HG02884 (cell line): ENCODE measurements around the gene CNNM3.
"Not testable (repeated sequence)": the region's sequence is repeated elsewhere in the genome, so short reads cannot be mapped to it uniquely, and the experiment has no call there.

Experiments
- ATAC-seq: cut with Tn5 transposase; IDR thresholded peaks from one replicate; pipeline ENCODE4 v1.9.1; 2021; ENCODE audit warnings: mild to moderate bottlenecking, moderate library complexity; ENCODE audit not compliant: unreplicated experiment

CNNM3 gene

DNA sequence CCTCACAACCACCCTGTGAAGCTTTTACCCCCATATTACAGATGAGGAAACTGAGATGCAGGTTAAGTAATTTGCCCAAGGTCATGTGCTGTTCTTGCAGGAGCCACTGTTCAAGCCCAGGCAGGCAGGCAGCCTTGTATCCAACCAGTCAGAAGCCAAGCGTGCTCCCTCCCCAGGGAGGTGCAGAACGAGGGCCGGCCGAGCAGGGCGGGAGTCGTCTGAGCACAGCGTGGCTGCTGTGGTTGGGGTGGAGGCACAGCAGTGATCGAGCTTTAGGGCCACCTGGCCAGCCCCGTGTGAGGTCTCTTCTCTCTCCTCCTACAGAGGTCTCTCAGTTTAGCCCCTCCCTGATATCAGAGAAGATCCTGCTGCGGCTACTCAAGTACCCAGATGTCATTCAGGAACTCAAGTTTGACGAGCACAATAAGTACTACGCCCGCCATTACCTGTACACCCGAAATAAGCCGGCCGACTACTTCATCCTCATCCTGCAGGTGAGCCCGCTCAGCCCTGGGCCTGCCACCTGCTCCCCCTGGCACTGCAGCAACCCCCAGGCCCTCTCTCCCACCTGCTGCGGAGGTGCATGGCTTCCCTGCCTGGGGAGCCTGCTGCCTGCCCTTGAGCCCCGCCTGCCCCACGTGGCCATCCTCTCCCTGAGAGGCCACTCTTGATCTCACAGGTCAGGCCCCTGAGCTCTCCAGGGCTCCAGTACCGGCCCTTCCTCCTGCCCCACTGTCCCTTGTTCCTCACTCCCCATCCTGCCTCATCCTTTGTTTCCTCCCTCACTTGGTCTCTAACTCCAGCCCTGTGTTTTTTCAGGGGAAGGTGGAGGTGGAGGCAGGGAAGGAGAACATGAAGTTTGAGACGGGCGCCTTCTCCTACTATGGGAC, 17.1 kb upstream of the CNNM3 start:
- ATAC-seq = no peak

DNA sequence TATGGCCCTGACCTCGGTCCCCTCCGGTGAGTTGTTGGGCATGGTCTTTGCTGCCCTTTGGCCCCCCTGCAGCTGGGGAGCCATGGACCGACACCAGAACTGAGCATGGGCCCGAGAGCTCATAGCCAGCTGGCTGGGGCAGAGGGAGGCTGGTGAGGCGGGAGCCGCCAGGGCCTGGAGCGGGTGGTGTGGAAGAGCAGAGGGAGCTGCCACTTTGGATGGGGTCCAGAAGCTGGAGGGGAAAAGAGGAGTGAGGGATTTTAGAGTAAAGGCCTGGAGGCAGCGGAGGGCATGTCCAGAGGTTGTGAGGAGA, 16.5 kb upstream of the CNNM3 start:
- no peak for ATAC-seq

DNA sequence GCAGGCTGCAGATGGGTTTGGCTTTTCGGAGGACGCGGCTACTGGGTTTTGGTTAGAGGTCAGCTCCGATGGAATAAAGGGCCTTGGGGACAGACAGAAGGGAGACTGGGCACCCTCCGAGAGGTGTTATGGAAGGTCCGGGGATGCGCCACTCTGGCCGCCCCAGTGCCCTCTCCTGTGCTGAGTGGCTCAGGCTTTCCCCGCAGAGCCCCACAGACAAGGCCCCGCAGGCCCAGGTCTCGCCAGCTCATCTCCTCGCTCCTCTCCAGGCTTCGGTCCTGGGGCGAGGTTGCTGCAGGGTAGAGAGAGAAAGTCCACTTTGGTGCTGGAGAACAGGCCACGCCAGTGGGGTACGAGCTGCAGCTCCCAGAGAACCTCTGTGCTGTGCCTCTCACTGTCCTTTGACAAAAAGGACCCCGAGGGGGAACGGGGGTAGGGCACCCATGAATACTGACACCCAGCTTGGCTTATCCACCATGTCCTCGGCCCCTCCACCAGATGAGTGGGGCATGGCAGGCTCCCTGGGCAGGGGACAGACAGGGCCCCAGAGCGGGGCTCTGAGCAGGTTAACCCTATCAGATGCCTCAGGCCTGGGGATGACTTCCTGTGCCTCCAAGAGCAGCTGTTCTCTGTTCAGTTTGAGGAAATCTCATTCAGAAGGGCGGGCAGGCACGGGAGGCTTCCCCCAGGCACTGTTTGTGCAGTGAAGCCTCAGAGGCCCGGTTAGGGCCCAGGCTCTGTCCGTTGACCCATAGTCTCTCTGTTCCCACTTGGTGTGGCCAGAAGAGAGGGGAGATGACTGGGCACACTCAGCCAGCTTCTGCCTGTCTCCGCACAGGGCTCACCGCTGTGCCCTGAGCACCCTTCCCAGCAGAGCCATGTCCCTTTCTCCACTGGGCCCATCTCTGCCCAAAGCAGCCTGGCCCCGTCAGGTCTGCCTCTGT, 15.7 kb upstream of the CNNM3 start:
- no peak for ATAC-seq

DNA sequence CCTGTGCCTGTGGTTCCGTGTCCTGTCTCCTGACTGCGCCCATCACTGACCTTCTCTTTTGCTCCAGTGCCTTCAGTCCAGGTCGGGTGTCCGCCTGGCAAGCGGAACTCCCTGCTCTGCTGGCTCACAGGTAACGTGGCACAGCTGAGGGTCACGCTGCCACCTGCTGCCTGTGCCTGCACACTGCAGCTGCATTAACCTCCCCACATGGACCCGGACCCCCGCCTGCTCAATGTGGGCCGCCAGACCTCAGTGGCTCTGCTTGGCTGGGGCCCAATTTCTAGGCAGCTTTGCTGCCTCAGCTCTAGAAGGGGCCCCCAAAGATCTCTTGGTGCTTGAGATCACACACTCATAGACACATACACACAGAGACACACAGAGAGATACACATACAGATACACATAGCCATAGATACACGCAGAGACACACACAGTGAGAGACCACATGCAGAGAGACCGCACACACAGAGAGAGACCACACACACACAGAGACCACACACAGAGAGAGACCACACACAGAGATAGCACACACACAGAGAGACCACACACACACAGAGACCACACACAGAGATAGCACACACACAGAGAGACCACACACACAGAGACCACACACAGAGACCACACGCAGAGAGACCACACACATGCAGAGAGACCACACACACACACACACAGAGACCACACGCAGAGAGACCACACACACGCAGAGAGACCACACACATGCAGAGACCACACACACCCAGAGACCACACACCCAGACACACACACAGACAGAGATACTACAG, 14.9 kb upstream of the CNNM3 start:
- ATAC-seq = peak; percentile 61

DNA sequence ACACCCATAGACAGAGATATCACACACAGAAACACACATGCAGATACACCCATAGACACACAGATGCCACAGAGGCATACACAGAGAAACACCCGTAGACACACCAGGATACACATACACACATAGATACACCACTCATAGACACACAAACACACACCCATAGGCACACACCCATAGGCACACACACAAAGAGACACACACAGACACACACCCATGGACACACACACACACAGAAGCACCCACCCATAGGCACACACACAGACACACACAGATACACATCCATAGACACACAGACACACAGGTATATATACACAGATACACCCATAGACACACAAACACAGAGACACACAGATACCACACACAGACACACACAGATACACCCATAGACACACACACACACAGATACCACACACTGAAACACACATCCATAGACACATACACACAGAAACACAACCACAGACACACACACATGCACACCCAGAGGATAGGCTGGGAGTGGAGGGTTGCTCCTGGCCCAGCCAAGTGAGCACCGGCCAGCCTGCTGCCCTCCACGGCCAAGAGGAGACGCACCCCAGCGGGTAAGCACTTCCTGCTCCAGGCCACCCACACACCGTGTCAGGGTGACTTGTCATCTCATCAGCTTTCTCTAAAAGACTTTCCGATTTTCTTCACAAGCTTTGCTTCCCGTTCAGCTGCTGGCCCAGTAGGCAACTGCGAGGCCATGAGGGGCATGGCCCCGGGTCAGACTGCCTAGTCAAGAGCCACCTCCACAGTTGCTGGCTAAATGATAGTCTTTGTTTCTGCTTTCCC, 14.1 kb upstream of the CNNM3 start:
- no peak for ATAC-seq

DNA sequence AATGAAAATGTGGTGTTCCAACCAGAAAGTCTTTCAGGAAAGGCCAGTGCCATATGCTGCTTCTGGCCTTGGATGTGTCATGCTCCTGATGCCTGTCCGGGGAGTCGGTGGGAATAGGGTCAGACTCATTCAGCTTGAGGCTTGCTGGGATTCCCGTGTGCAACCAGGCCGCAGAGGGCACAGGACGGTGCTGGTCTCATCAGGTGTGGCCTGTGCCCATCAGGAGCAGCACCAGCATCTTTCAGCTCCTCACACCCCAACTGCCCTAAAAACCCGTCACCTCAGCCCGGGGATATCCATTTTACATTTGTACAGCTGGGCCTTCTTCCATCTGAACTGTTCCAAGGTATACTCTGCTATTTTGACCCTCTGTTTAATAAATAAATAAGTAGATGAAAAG, 13.3 kb upstream of the CNNM3 start:
- ATAC-seq = no peak

DNA sequence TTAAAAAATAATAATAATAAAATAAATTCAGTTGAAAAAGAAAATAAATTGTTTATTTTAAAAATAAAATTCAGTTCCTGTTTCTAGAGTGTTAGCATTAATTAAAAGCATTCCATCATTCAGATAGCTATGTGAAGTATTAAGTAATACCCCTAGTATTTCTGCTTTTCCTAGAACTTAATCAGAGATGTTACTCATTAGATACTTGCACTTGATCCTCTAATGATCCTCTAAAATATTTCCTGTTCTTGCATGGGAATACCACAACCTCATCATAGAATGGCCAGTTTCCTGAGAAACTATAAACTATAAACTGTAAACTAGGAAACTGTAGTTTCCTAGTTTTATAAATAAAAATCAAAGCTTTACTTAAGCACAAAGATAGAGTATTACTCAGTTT, 11.1 kb upstream of the CNNM3 start:
- ATAC-seq = no peak

DNA sequence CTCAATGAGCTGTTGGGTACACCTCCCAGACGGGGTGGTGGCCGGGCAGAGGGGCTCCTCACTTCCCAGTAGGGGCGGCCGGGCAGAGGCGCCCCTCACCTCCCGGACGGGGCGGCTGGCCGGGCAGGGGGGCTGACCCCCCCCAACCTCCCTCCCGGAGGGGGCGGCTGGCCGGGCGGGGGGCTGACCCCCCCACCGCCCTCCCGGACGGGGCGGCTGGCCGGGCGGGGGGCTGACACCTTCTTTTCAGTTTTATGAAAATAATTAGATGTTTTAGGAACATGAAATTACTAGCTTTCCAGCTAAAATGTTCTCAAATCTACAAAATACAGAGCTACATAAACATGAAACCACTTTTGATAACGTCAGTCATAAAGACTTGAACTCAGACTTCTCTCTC, 10.1 kb upstream of the CNNM3 start:
- ATAC-seq = not testable (repeated sequence)

DNA sequence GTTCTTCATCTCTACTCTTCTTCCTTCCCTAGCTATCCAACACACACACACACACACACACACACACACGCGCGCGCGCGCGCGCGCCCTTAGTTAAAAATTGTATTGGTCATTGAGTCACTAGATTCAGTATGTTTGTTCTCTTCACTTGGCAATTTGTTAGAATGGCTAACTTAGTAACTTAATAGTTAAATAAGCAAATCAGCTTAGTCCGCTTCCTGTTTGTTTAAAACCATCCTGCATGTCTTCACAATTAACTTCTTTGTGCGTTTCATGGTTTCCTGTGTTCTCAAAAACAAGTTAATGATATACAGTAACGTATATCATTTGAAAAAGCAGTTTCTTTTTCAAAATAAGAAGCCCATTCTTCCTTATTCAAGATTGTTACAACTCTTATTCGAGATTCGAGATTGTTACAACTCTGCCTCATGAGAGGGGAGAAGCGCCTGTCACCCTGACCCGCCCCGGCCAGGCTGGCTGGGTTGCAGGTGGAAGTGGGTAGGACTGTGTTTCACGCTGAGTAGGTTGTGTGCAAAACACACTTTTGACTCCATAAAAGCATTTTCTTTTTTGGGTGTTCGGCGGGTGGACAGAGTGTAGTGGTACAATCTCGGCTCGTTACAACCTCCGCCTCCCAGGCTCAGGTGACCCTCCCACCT, 9.5 kb upstream of the CNNM3 start:
- ATAC-seq = no peak

DNA sequence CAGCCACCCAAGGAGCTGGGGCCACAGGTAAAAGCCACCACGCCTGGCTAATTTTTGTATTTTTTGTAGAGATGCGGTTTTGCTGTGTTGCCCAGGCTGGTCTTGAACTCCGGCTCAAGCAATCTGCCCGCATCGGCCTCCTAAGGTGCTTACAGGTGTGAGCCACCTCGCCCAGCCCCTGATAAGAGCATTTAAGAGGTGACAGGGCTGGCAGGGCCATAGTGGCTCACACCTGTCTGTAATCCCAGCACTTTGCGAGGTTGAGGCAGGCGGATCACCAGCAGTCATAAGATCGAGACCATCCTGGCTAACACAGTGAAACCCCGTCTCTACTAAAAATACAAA, 9.0 kb upstream of the CNNM3 start:
- no peak for ATAC-seq

DNA sequence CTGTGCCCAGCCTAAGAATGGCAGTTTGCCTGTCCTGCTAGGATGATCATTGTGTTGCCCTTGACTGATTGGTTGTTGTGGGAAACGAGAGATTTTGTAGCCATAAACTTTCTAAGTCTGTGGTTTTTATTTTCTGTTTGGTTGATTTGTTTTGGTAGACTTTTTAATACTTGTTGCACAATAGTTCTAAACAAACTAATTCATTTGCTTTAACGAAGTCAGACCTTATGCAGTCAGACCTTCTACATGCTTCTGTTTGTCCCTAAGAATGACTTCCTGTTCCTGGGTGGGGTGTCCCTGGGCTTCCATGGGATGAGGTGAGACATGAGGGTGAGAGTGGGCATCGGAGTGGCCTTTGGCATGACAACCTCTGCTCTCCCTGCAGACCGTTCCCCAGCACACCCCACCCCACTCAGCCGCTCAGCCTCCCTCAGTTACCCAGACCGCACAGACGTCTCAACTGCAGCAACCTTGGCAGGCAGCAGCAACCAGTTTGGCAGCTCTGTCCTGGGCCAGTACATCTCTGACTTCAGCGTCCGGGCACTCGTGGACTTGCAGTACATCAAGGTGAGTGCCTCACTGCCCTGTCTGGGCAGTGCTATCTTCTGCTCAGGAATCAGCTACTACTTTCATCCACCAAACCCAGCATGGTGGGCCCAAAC, 7.8 kb upstream of the CNNM3 start:
- ATAC-seq = no peak

DNA sequence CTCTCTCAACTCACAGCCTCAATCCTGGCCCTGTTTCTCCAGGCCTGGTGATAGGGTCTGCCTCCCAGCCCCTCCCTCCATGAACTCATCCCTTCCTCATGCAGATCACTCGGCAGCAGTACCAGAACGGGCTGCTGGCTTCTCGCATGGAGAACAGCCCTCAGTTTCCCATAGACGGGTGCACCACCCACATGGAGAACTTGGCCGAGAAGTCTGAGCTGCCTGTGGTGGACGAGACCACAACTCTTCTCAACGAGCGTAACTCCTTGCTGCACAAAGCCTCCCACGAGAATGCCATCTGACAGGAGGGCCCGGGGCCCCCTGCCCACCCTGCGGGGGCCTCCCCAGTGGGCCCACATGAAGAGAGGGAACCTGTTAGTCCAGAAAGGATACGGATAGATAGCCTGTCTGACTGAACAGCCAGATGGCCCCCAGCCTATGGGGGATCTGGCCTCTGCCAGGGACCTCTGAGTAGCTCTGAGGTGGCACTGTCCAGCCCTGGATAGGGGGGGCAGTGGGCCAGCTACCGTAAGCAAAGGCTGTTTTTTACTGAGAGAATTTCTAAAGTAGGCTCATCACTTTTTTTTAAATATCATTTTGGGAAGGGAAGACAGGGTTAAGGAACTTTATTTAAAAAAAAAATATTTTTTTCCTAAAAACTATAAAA, 6.7 kb upstream of the CNNM3 start:
- no peak for ATAC-seq

DNA sequence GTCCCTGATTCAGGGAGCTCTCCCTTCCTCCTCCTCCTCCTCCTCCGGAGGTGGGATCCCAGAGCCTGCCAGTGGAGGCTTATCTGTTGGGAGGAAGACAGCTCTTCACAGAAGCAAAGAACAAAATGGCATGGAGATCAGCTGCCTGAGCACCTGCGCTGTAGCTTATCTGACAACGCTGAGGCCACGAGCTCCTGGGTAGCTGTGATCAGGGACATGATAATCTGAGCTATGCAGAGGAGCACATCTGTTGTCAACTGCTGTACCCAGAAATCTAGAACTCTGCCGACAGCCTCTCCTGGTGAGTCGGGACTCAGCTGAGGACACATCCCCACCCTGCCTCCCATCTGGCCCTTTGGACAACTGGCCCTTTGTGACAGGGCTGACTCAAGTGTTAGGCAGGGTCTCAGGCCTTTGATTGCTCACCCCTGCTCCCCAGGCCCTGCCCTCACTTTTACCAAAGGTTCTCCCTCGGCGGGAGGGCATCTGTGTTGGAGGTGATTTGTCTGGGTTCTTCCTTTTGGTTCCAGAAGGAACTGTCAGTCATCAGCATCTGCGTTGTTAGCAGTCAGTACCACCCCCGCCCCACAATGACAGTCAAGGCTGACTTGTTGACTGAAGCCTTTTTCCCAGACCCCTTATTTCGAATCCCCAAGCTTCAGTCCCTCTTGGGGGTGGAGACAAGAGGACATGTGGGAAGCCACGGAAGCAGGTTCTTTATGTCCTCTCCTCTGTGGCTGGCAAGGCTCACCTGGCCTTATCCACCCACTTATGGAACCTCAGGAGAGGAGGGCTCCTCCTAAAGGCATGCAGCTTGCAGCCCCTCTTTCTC, 5.9 kb upstream of the CNNM3 start:
- ATAC-seq = no peak

DNA sequence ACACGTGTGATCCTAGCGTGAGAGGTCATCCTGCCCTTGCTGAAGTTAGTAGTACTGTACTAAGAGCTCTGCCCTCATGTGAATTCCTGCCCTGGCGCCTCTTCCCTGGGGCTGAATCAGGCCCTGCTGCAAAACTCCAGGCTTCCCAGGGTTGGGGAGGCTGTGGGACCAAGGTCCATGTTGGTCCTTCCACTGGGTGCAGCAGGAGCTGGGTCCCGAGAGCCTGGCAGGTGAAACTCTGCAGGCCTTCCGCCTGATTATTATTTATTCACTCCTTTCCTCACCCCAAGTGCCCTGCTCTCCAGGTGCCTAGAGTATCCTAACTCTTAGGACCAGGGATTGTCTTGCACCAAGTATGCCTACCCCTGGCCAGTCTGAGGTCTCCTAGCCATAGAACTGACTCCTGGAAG, 5.3 kb upstream of the CNNM3 start:
- no peak for ATAC-seq

DNA sequence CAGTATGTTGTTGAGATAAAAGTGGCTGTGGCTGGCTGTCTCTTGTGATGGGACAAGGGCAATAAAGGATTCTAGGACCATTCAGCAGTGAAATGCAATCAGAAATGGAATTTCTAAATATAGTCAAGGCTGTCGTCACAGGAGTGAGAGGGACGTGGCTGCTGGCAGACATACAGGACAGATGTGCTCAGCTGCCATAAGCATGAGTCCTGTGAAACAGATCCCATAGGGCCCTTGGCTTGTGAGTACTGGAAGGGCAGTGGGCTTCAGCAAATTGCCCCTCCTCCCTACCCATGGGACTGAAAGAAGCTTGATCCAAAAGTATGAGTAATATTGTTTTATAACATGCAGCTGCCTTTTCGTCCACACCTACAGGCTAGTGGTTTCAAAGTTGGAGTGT, 4.2 kb upstream of the CNNM3 start:
- no peak for ATAC-seq

DNA sequence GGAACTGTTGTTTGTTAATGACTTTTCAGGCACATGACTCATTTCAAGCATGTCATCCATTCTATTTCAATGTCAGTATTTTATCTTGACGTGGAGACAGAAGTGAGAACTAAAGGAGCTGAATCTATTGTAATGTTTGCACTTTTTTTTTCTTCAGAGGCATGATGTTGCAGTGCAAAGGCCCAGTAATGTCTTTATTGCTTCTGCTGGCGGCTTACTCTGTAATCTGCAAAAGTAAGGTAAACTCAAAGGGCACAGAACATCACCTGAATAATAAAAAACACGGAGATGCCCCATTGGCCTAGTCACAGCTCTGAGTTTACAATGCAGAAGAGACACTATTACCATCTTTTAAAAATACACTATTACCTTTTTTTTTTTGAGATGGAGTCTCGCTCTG, 2.4 kb upstream of the CNNM3 start:
- ATAC-seq = no peak

DNA sequence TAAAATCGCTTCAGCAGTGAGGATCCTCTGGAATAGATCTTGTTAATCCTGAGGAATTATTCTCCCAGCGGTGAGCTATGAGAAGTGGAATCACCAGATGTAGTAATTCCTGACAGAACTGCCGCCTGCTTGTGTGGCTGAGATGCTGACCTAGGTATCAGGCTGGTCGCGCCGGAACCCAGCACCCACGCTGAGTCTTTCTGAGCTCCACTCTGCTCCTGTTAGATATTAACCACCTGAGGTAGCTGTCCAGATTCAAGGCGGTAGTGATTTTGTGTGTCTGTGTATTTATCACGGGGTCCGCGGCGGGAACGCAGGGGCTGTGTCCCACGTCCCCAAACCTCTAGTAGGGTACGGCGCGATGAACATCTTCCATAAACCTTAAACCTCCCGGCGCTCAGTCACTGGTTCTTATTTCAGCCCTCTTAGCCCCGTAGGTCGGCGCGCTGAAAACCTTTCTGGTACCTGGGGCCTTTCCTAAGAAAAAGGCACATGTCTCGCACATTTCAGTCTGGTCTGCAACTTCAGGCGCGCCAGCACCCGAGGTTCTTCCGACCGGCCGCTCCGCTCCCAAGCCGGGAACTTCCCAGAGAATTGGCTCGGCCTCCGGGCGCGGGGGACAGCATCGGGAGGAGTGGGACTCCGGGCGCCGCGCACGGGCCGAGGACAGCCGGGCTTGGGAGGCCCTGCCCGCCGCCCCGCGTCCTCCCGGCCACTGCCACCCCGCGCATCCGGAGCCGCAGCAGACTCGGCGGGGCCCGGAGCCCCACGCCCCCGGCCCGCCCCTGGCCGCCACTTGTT, 542 bp upstream of the CNNM3 start:
- peak; percentile 6 for ATAC-seq
